ENCODE data around the gene PROM2.

Gene PROM2

GRCh38 chr2:95319481-95320343 is 45.5 kb downstream of the PROM2 start:
- DNase-seq (ENCODE audit: extremely low read depth in 1 of 2, low read depth in 1 of 2), result no peak

- no peak for DNase-seq (ENCODE audit: extremely low read depth in 1 of 2, low read depth in 1 of 2)
These were observed 46.1 kb downstream of the PROM2 start for GRCh38 chr2:95320344-95320712.

GRCh38 chr2:95320986-95321767 is 46.9 kb downstream of the PROM2 start:
- DNase-seq (ENCODE audit: extremely low read depth in 1 of 2, low read depth in 1 of 2), result no peak

- DNase-seq (ENCODE audit: extremely low read depth in 1 of 2, low read depth in 1 of 2), result no peak
These were observed 49.3 kb downstream of the PROM2 start for GRCh38 chr2:95323347-95324155.

- no peak for DNase-seq (ENCODE audit: extremely low read depth in 1 of 2, low read depth in 1 of 2)
These were observed 50.8 kb downstream of the PROM2 start for GRCh38 chr2:95325026-95325425.

- no peak for DNase-seq (ENCODE audit: extremely low read depth in 1 of 2, low read depth in 1 of 2)
These were observed 51.6 kb downstream of the PROM2 start for GRCh38 chr2:95325590-95326432.

- no peak for DNase-seq (ENCODE audit: extremely low read depth in 1 of 2, low read depth in 1 of 2)
These were observed 52.3 kb downstream of the PROM2 start for GRCh38 chr2:95326433-95327140.

GRCh38 chr2:95327861-95328260 is 53.6 kb downstream of the PROM2 start:
- no peak for DNase-seq (ENCODE audit: extremely low read depth in 1 of 2, low read depth in 1 of 2)

GRCh38 chr2:95328358-95329125 is 54.3 kb downstream of the PROM2 start:
- no peak for DNase-seq (ENCODE audit: extremely low read depth in 1 of 2, low read depth in 1 of 2)

- no peak for DNase-seq (ENCODE audit: extremely low read depth in 1 of 2, low read depth in 1 of 2)
These were observed 55.2 kb downstream of the PROM2 start for GRCh38 chr2:95329401-95329800.

- DNase-seq (ENCODE audit: extremely low read depth in 1 of 2, low read depth in 1 of 2), result no peak
These were observed 55.9 kb downstream of the PROM2 start for GRCh38 chr2:95329891-95330793.

- DNase-seq (ENCODE audit: extremely low read depth in 1 of 2, low read depth in 1 of 2), result no peak
These were observed 56.6 kb downstream of the PROM2 start for GRCh38 chr2:95330794-95331338.

- no peak for DNase-seq (ENCODE audit: extremely low read depth in 1 of 2, low read depth in 1 of 2)
These were observed 57.4 kb downstream of the PROM2 start for GRCh38 chr2:95331606-95332005.

- DNase-seq (ENCODE audit: extremely low read depth in 1 of 2, low read depth in 1 of 2), result no peak
These were observed 57.8 kb downstream of the PROM2 start for GRCh38 chr2:95332036-95332435.

- no peak for DNase-seq (ENCODE audit: extremely low read depth in 1 of 2, low read depth in 1 of 2)
These were observed 58.8 kb downstream of the PROM2 start for GRCh38 chr2:95333056-95333455.

GRCh38 chr2:95333888-95334338 is 59.7 kb downstream of the PROM2 start:
- no peak for DNase-seq (ENCODE audit: extremely low read depth in 1 of 2, low read depth in 1 of 2)

- DNase-seq (ENCODE audit: extremely low read depth in 1 of 2, low read depth in 1 of 2), result no peak
These were observed 60.8 kb downstream of the PROM2 start for GRCh38 chr2:95334916-95335641.
